Nephron (organoid): ENCODE measurements around the gene FAM151B.
"Not testable (repeated sequence)": the region's sequence is repeated elsewhere in the genome, so short reads cannot be mapped to it uniquely, and the experiment has no call there.

Experiments used
- H3K27ac Mint-ChIP-seq, 3 experiments: 2 replicates each; pipeline ENCODE4 v1.8.0; 2020; ENCODE audit warnings: mixed read lengths in 3 of 3, mild to moderate bottlenecking in 2 of 3, moderate library complexity in 1 of 3
- H3K27me3 Mint-ChIP-seq: 2 replicates; pipeline ENCODE4 v1.8.0; 2021; ENCODE audit warnings: low read depth, mild to moderate bottlenecking, moderate library complexity, mixed read lengths
- H3K36me3 Mint-ChIP-seq: 2 replicates; pipeline ENCODE4 v1.8.0; 2020; ENCODE audit warnings: low read depth, mixed read lengths
- H3K4me1 Mint-ChIP-seq: 2 replicates; pipeline ENCODE4 v1.8.0; 2020; ENCODE audit warnings: mixed read lengths
- H3K4me3 Mint-ChIP-seq, 3 experiments: 2 replicates each; pipeline ENCODE4 v1.8.0; 2020; ENCODE audit warnings: mild to moderate bottlenecking in 3 of 3, mixed read lengths in 3 of 3, moderate library complexity in 2 of 3
- H3K9me3 Mint-ChIP-seq: 2 replicates; pipeline ENCODE4 v1.8.0; 2020; ENCODE audit warnings: mixed read lengths
- CTCF ChIP-seq, 3 experiments: fragments of 200-600 bp; sonication (generic); IDR thresholded peaks; one replicate each; pipeline ENCODE4 v1.5.0; 2021; ENCODE audit warnings: antibody characterized with exemption in 3 of 3; ENCODE audit not compliant: unreplicated experiment in 3 of 3

Gene FAM151B

DNA sequence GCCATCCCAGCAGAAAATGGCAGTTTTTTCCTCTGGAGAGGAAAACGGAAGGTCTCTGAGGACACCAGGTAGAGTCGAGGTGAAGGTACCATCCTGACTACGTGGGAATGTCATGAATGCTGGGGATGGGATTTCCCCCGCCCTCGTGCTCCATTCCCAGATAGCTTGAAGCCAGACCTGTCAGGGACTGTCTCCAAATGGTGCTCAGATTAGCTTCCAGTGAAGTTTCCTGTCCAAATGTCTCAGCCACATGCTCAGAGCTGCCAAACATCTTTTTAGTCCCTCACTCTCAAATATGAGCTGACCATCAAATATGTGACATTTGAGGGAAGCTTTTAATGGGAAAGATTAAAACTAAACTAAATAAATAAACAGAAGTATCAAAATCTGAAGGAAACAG, 89.8 kb downstream of the FAM151B start:
- TF ChIP-seq CTCF (IDR thresholded peaks at IDR 0.05; ENCODE audit: unreplicated experiment in 3 of 3), result no peak
- Mint-ChIP-seq H3K4me3 (no peak overlapping the region), H3K27ac (no peak overlapping the region), H3K9me3 (peaks cover 9% of the 10 kb centered on the region), H3K4me1 (no peaks in the 10 kb centered on the region), H3K36me3 (no peaks in the 10 kb centered on the region), H3K27me3 (peaks cover 53% of the 10 kb centered on the region)

DNA sequence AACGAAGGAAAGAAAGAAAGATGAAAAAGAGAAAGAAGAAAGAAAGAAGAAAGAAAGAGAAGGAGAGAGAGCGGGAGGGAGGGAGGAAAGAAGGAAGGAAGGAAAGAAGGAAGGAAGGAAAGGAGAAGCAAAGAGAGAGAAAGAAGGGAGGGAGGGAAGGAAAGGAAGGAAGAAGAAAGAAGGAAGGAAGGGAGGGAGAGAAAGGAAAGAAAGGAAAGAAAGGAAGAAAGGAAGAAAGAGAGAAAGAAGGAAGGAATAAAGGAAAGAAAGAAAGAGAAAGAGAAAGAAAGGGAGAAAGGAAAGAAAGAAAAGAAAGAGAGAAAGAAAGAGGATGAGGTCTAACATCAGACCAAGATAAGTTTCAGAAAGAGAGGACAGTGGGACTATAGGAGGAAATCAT, 91.2 kb downstream of the FAM151B start:
- no peaks in the 10 kb centered on the region for H3K36me3 Mint-ChIP-seq
- H3K4me3 Mint-ChIP-seq, result no peak overlapping the region
- H3K27ac Mint-ChIP-seq, result no peak overlapping the region
- no peak for TF ChIP-seq CTCF (IDR thresholded peaks at IDR 0.05; ENCODE audit: unreplicated experiment in 3 of 3)
- no peaks in the 10 kb centered on the region for H3K4me1 Mint-ChIP-seq
- H3K27me3 Mint-ChIP-seq, result peaks cover 43% of the 10 kb centered on the region
- H3K9me3 Mint-ChIP-seq, result peaks cover 9% of the 10 kb centered on the region

- not testable (repeated sequence) for H3K4me1 Mint-ChIP-seq, H3K4me3 Mint-ChIP-seq, H3K9me3 Mint-ChIP-seq, H3K27ac Mint-ChIP-seq, H3K36me3 Mint-ChIP-seq
- peaks cover 31% of the 10 kb centered on the region for H3K27me3 Mint-ChIP-seq
These were observed 92.4 kb downstream of the FAM151B start for GRCh38 chr5:80580291-80580690.

- Mint-ChIP-seq H3K36me3 (no peaks in the 10 kb centered on the region), H3K9me3 (peaks cover 3% of the 10 kb centered on the region), H3K4me1 (no peaks in the 10 kb centered on the region), H3K27me3 (peaks cover 6% of the 10 kb centered on the region), H3K4me3 (no peak overlapping the region), H3K27ac (no peak overlapping the region)
- TF ChIP-seq CTCF (IDR thresholded peaks at IDR 0.05; ENCODE audit: unreplicated experiment in 3 of 3), result no peak
These were observed 96.9 kb downstream of the FAM151B start for GRCh38 chr5:80584770-80585169.

- H3K27ac Mint-ChIP-seq, result peak overlapping the region in 1 of 3 experiments; percentile 68
- H3K9me3 Mint-ChIP-seq, result no peaks in the 10 kb centered on the region
- TF ChIP-seq CTCF (IDR thresholded peaks at IDR 0.05; ENCODE audit: unreplicated experiment in 3 of 3), result no peak
- peaks cover 3% of the 10 kb centered on the region for H3K27me3 Mint-ChIP-seq
- no peaks in the 10 kb centered on the region for H3K36me3 Mint-ChIP-seq
- no peaks in the 10 kb centered on the region for H3K4me1 Mint-ChIP-seq
- no peak overlapping the region for H3K4me3 Mint-ChIP-seq
These were observed 101.1 kb downstream of the FAM151B start for GRCh38 chr5:80588858-80589540.

DNA sequence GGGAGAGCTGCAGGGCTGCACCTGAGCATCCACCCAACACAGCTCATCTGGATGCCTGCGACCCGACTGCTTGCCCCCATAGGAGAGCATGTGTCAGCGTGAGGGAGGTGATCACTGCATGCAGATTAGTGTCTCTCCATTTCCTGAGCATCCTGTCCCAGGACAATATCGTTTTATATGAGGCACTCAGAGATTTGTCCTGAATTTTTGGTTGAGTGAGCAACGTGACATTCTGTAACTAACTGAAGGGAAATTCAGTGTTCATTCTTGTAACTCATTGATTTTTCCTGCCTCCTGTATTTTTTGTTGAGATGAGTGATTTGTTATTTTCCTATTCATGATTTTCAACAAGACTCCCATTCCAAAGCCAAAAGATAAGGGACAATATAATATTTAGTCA, 102.9 kb downstream of the FAM151B start:
- Mint-ChIP-seq H3K9me3 (no peaks in the 10 kb centered on the region), H3K27ac (peak overlapping the region; percentile 35 to 94 (median 67))
- no peak for TF ChIP-seq CTCF (IDR thresholded peaks at IDR 0.05; ENCODE audit: unreplicated experiment in 3 of 3)

More for the DNA sequence above, 102.9 kb downstream of the FAM151B start:
- Mint-ChIP-seq H3K27me3 (peaks cover 3% of the 10 kb centered on the region), H3K36me3 (no peaks in the 10 kb centered on the region), H3K4me1 (no peaks in the 10 kb centered on the region), H3K4me3 (no peak overlapping the region)
